Fibroblast of lung (primary cell): ENCODE data around the gene JDP2.

Experiments
- CTCF ChIP-seq, 2 donors: IDR thresholded peaks in 1 of 2; conservative IDR thresholded peaks in 1 of 2; 1 replicate in 1 of 2; 2 replicates in 1 of 2; pipeline ENCODE4 v1.5.1; 2011 to 2012; ENCODE audit warnings: low read length in 2 of 2, control low read depth in 1 of 2, inconsistent platforms in 1 of 2, low read depth in 1 of 2, mild to moderate bottlenecking in 1 of 2
- EZH2 ChIP-seq: IDR thresholded peaks from 2 replicates; pipeline ENCODE4 v1.5.1; 2012; ENCODE audit warnings: low read length, control low read depth, mild to moderate bottlenecking; ENCODE audit errors: missing control alignments

- TF ChIP-seq CTCF (conservative IDR thresholded peaks at IDR 0.05 in 1 of 2, IDR thresholded peaks at IDR 0.05 in 1 of 2; ENCODE audit: low read depth in 1 of 2, low read length in 2 of 2) = no peak
- no peak for TF ChIP-seq EZH2
Measured at GRCh38 chr14:75492832-75493591, 65.2 kb downstream of the JDP2 start.
